NCI-H510A treated with DMSO at 0.1 percent for 48 hours (cell line): ENCODE data around the gene VWA7.

ENCODE experiments used
- DNase-seq: peaks from one replicate; lab custom pipeline; 2025; lab: John Stamatoyannopoulos, UW

The VWA7 gene

DNA sequence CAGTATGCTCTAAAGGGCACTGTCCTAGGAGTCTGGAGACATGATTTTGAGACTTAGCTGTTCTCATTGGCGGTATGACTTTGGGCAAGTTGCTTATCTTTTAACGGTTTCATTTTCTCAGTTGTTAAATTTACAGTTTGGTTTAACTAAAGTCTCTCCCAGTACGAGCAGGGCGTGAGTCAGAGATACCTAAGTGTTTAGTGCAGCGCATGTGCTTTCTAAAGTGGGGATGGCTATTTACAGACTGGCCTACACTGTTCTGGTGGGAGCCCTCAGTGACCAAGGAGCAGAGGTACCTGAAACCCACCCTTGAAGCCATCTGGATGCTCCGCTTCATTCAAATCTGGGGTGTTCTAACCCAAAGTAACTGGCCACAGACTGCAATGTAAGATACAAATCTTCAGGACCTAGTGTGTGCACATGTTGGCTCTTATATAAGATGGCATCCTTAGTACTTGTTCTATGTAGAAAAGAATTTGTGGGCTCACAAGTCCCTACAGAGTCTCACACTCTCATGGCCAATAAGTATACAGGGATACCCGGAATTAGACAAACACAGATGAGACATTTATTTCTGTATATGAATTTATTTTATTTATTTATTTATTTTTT, 26.6 kb downstream of the VWA7 start:
- DNase-seq = no peak

- DNase-seq = no peak
These were observed 27.7 kb downstream of the VWA7 start for GRCh38 chr6:31749301-31750036.

GRCh38 chr6:31744422-31744821, 32.7 kb downstream of the VWA7 start:
- no peak for DNase-seq

- DNase-seq = no peak
These were observed 34.2 kb downstream of the VWA7 start for GRCh38 chr6:31742894-31743293.

GRCh38 chr6:31741815-31742214, 35.3 kb downstream of the VWA7 start:
- no peak for DNase-seq

- peak; percentile 69 for DNase-seq
These were observed 36.5 kb downstream of the VWA7 start for GRCh38 chr6:31740397-31741223.

DNA sequence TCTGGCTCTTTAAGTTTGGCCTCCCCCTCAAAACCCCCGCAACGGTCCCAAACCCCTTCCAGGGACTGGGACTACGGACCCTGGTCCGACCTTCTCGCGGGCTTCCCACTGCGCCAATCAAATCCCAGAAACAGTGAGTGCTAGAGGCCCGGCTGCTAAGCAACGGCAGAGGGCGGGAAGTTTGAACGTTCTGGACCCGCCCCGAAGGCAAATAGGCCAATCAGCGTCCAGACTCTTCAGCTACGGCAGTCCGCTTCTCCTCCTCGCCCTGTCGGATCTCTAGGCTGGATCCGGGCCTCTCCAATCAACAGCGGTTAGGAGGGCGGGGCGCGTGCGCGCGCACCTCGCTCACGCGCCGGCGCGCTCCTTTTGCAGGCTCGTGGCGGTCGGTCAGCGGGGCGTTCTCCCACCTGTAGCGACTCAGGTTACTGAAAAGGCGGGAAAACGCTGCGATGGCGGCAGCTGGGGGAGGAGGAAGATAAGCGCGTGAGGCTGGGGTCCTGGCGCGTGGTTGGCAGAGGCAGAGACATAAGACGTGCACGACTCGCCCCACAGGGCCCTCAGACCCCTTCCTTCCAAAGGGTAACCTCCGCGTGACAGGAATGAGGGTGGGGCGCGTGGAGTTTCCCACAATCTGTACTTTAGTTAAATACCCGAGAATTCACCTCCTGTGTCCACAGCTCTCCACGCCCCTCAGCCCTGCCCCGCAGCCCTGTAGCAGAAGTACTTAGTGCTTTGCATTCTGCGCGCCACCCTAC, 37.3 kb downstream of the VWA7 start, which contains the start of gene MSH5:
Gene MSH5, plus strand, starts transcription at position 367 of the 758 bp plus-strand sequence. CDS start 462 bp downstream, outside the sequence.
- DNase-seq = peak; percentile 100

- peak; percentile 99 for DNase-seq
These were observed 38.8 kb downstream of the VWA7 start for GRCh38 chr6:31737991-31738979.

- DNase-seq = peak; percentile 81
These were observed 39.7 kb downstream of the VWA7 start for GRCh38 chr6:31737315-31737990.

- DNase-seq = no peak
These were observed 40.3 kb downstream of the VWA7 start for GRCh38 chr6:31736768-31737314.

- DNase-seq = peak; percentile 97
These were observed 40.9 kb downstream of the VWA7 start, which contains the start of gene CLIC1 for GRCh38 chr6:31736021-31736767. CLIC1 (minus strand) TSS chr6:31736530; CDS start chr6:31736300, 230 bp downstream.

DNA sequence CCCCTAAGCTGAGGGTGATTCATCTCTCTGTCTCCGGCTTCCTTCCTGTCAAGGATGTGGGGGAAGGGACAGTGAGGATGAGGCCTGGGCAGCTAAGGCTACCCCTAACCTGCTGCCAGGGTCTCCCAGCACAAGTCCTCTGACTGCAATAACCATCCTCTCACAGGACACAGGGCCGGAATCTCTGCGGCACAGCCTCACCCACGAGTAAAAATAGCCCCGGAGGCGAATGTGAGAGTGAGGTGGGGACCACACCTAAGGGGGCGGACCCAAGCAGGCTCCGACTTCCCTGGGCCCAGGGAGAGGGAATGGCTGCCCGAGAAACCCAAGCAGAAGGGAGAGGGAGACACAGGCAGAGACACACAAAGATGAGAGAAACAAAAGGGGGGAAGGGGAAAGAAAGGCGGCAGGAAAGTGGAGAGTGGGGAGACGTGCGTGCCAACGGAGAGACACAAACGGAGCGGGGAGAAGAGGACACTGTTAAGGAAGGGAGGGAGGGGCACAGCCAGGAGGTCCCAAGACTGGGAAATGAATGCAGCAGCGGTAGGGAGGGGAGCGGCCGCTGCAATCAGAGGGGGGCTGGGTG, 42.2 kb downstream of the VWA7 start:
- DNase-seq = no peak

- DNase-seq = no peak
These were observed 42.8 kb downstream of the VWA7 start for GRCh38 chr6:31734247-31734820.

DNA sequence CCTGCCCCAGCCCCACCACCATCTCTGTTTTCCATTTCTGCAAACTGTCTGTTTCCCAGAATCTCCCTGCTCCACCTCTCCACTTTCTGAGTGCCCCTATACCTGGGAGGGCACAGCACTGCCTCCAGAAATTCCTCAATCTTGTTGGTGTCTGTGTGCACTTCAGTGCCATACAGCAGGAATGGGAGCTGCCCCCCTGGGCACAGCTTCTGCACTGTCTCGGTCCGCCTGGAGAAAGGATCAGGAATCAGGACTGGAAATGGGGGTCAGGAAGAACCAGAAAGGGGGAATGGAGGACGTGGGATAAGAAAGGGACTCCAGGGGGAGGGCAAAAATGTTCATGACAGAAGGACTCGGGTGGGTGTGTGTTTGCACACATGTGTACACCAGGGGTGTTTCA, 43.4 kb downstream of the VWA7 start:
- DNase-seq = no peak

DNA sequence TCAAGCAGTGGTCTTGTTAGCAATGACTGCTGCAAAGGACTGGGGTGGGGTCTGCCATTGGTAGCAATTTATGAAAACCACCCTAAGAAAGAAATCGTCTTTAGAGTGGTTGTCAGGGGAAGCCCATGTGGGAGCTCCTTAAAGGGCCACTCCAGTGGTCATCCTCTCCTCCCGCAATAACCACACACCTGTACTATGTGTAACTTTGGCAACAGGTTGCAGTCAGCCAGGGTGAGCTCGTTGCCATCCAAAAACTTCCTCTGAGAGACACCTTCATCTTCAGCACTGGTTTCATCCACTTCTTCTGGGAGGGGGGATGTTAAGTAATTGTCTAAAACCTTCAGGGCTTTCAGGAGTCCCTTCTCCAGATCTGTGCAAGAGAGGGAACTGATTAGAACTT, 45.1 kb downstream of the VWA7 start:
- no peak for DNase-seq

- no peak for DNase-seq
These were observed 46.5 kb downstream of the VWA7 start for GRCh38 chr6:31730631-31731086.

GRCh38 chr6:31729979-31730630, 47.0 kb downstream of the VWA7 start:
- DNase-seq = no peak
